ENCODE measurements around the gene TSPAN18. TPM values are rescaled to one million over a fixed set of nuclear protein-coding genes. Genes with fewer than 3 reads are reported as not detected.

Gene TSPAN18
- total and polyA plus RNA-seq, 2 of the 8 experiments (the other 6 are each of a cell fraction or from before 2014, with no cell fraction given), result 5.2 to 10.2 TPM

DNA sequence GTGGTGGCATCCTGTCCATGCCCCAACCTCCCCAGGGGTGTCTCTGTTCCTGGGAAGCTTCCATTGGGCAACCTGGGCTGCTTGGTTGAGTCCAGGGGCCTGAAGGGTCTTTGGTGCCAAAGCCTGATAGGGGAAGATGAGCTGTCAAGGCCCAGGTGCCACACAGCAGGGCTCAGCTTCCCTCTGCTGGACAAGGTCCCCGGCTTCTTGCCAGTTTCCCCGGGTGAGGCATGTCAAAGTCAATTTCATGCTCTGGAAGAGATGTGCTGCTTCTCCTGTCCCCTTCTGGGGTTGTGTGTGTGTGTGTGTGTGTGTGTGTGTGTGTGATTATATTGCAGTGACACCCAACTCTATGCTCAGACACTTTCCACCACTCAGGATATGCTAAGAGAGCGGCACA is 197.0 kb downstream of the TSPAN18 start:
- no peaks in the 10 kb centered on the region for H3K23me2 ChIP-seq (ENCODE audit: low read depth, low read length)
- ChIA-PET CTCF (ENCODE audit: partially characterized antibody) (interaction anchor here (0.7 to 1.8 kb wide), 9 partner anchors 8 to 466 kb away, joined by 3 to 6 read pairs (median 4); no protein-coding TSS in a partner anchor), POLR2A (ENCODE audit: partially characterized antibody) (no interaction called here)
- no peak overlapping the region for H2BK5ac ChIP-seq (ENCODE audit: low read depth, low read length)
- no peaks in the 10 kb centered on the region for H3K79me1 ChIP-seq (ENCODE audit: low read depth, low read length)
- H2AFZ ChIP-seq (ENCODE audit: low read length), result no peak overlapping the region
- no peaks in the 10 kb centered on the region for H4K20me1 ChIP-seq (replicated peaks in 1 of 2; ENCODE audit: control insufficient read depth in 1 of 2, insufficient read depth in 2 of 2, low read length in 2 of 2)
- no peak overlapping the region for H3K4me3 ChIP-seq (ENCODE audit: extremely low read depth in 1 of 4, insufficient read depth in 2 of 4, low read depth in 3 of 4, low read length in 4 of 4)
- H2BK15ac ChIP-seq (ENCODE audit: low read length), result no peak overlapping the region
- H4K5ac ChIP-seq (ENCODE audit: insufficient read length, low read depth, low read length), result no peak overlapping the region
- H3K79me2 ChIP-seq (ENCODE audit: control insufficient read depth in 1 of 2, insufficient read depth in 2 of 2, low read length in 2 of 2), result no peaks in the 10 kb centered on the region
- H3K23ac ChIP-seq (ENCODE audit: insufficient read length), result no peak overlapping the region
- H2BK20ac ChIP-seq (ENCODE audit: low read length), result no peak overlapping the region
- FAIRE-seq, result no peak
- H3K9me3 ChIP-seq (ENCODE audit: insufficient read depth in 2 of 2, low read depth in 1 of 2, low read length in 1 of 2), result no peaks in the 10 kb centered on the region
- 88% methylated on average over 3 of the region's 3 CpGs; no CpG with 5 or more reads in 1 of the 2 experiments for WGBS, 2 experiments (ENCODE audit: extremely low coverage in 1 of 2, insufficient coverage in 1 of 2, insufficient read length in 1 of 2, insufficient replicate concordance in 2 of 2, low coverage in 1 of 2, low lambda C conversion rate in 2 of 2, missing lambda C conversion rate in 1 of 2)
- no peak overlapping the region for H2BK120ac ChIP-seq (replicated peaks; ENCODE audit: low read depth, low read length)
- no peak overlapping the region for H3K27ac ChIP-seq (ENCODE audit: low read depth, low read length)
- no peak overlapping the region for H3K9ac ChIP-seq (replicated peaks in 1 of 4; ENCODE audit: extremely low read depth in 1 of 4, low read depth in 3 of 4, low read length in 3 of 4)
- no peak for DNase-seq (ENCODE audit: low read depth in 1 of 2, low spot score in 2 of 2)
- no peaks in the 10 kb centered on the region for H3K36me3 ChIP-seq (ENCODE audit: control insufficient read depth in 2 of 4, insufficient read depth in 4 of 4, low read length in 3 of 4)
- H4K8ac ChIP-seq (ENCODE audit: extremely low read depth, insufficient read depth, low read length), result no peak overlapping the region
- H4K91ac ChIP-seq (replicated peaks; ENCODE audit: insufficient read length, low read length), result no peak overlapping the region
- peaks cover 0 to 11% (median 8%) of the 10 kb centered on the region in 4 experiments; a peak in 6 of 7 replicates for H3K4me1 ChIP-seq (replicated peaks in 1 of 4; ENCODE audit: control insufficient read depth in 3 of 4, insufficient read depth in 4 of 4, low read length in 3 of 4)
- H3K14ac ChIP-seq (ENCODE audit: insufficient read length), result no peak overlapping the region
- no peak overlapping the region for H3K4ac ChIP-seq (replicated peaks; ENCODE audit: insufficient read length, low read depth, low read length)
- no peak overlapping the region for H2AK5ac ChIP-seq (ENCODE audit: low read depth, low read length)
- H3K27me3 ChIP-seq (replicated peaks in 1 of 4; ENCODE audit: control insufficient read depth in 3 of 4, extremely low read depth in 1 of 4, insufficient read depth in 3 of 4, low read length in 3 of 4), result no peaks in the 10 kb centered on the region
- no peak overlapping the region for H3K4me2 ChIP-seq (ENCODE audit: insufficient read depth in 1 of 2, low read depth in 2 of 2, low read length in 2 of 2)
- no peak overlapping the region for H3K18ac ChIP-seq (ENCODE audit: extremely low read depth, low read length)
- no peak overlapping the region for H2BK12ac ChIP-seq (ENCODE audit: low read depth, low read length)
- no peak overlapping the region for H3K56ac ChIP-seq (replicated peaks; ENCODE audit: insufficient read length, low read depth, low read length)
- no peak for TF ChIP-seq SIRT6 (IDR thresholded peaks at IDR 0.05; ENCODE audit: low read length)
- TF ChIP-seq ZNF274 (IDR thresholded peaks at IDR 0.05; ENCODE audit: borderline replicate concordance, extremely low read depth, low read length), result no peak
- TF ChIP-seq RBBP5 (IDR thresholded peaks at IDR 0.05; ENCODE audit: borderline replicate concordance, low read depth, low read length), result no peak
- no peak for TF ChIP-seq MAFK (IDR thresholded peaks at IDR 0.05; ENCODE audit: low read depth, low read length)
- no peak for TF ChIP-seq TBP (IDR thresholded peaks at IDR 0.05; ENCODE audit: low read depth, low read length)
- TF ChIP-seq SIN3A (conservative IDR thresholded peaks at IDR 0.05 in 1 of 2, IDR thresholded peaks at IDR 0.05 in 1 of 2; ENCODE audit: low read depth in 1 of 2, low read length in 2 of 2), result no peak
- no peak for TF ChIP-seq SIX5 (IDR thresholded peaks at IDR 0.05; ENCODE audit: low read depth, low read length)
- TF ChIP-seq, protein P1, sequence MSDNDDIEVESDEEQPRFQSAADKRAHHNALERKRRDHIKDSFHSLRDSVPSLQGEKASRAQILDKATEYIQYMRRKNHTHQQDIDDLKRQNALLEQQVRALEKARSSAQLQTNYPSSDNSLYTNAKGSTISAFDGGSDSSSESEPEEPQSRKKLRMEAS (IDR thresholded peaks at IDR 0.05), result no peak
